Ovary (tissue), 9 donors: ENCODE data around the gene PACSIN2. TPM values are rescaled to one million over a fixed set of nuclear protein-coding genes. Genes with fewer than 3 reads are reported as not detected.

Experiments used
- DNase-seq, 5 donors: peaks; one replicate each; pipeline ENCODE4 v3.0.0-alpha.2; 2019 to 2020
- H3K27ac ChIP-seq, 2 donors: fragments of 200-600 bp; one replicate each; pipeline versions ENCODE4 v1.5.1 to v1.8.0; 2019 to 2022
- H3K27me3 ChIP-seq: fragments of 200-600 bp; one replicate; pipeline ENCODE4 v1.8.0; 2022
- H3K36me3 ChIP-seq: fragments of 200-600 bp; sonication (generic); one replicate; pipeline ENCODE4 v1.5.1; 2019
- H3K4me1 ChIP-seq: one replicate; pipeline ENCODE4 v1.8.1; 2013; ENCODE audit warnings: mild to moderate bottlenecking, moderate library complexity; ENCODE audit not compliant: insufficient read depth
- H3K4me3 ChIP-seq: fragments of 200-600 bp; sonication (generic); one replicate; pipeline ENCODE4 v1.5.1; 2017
- H3K9me3 ChIP-seq, 2 donors: fragments of 200-600 bp in 1 of 2; sonication (generic) in 1 of 2; one replicate each; pipeline versions ENCODE4 v1.5.1 to v1.8.1; 2013 to 2019; ENCODE audit warnings: mild to moderate bottlenecking in 1 of 2, moderate library complexity in 1 of 2
- EP300 ChIP-seq: sonication (generic); formaldehyde crosslinking; IDR thresholded peaks from one replicate; pipeline ENCODE4 v1.6.1; 2017; ENCODE audit warnings: antibody characterized with exemption
- POLR2A ChIP-seq: fragments of 450-650 bp; IDR thresholded peaks from one replicate; pipeline ENCODE4 v1.6.1; 2017; ENCODE audit warnings: antibody characterized with exemption, mild to moderate bottlenecking, moderate library complexity
- WGBS, 3 donors: extraction: QIAGEN DNeasy Blood & Tissue Kit in 1 of 3; methylation state at CpG; one replicate each; pipeline versions ENCODE4 v1.1.5 to v1.1.7; 2013 to 2017; 5-methylcytosine and 5-hydroxymethylcytosine counted together
- intact Hi-C, 4 donors: fragments of 100-400 bp; cut with DNase I; formaldehyde crosslinking; loops; one replicate each; pipeline versions ENCODE4 v1.11.0 to v1.15.1; 2022 to 2023
- polyA plus RNA-seq, 2 donors: library from polyadenylated mRNA; stranded (reverse); fragments of 200-250 nt in 1 of 2; fragments of 350-450 nt in 1 of 2; fragmentation: Illumina TruSeq in 1 of 2; extraction: RNeasy Lipid Tissue Mini Kit (QIAGEN cat#74804) in 1 of 2; gene quantifications; one replicate each; pipeline ENCODE4 v1.2.3, GENCODE V29; 2013 to 2014
- total RNA-seq, 7 donors: library from RNA; depleted of rRNA in 2 of 7; stranded (reverse); fragments of >200 nt in 2 of 7; fragmentation: NEBNext Ultra II Directional in 3 of 7; extraction: Animal tissue kit (Norgen Biotek cat#: 25700) in 3 of 7; gene quantifications; one replicate each; pipeline versions ENCODE4 v1.1.0 to v1.2.4, GENCODE V29; 2016 to 2023
- TF ChIP-seq, protein P1 (sequence below), 3 donors: fragments of 450-650 bp in 2 of 3; fragments of 200-600 bp in 1 of 3; IDR thresholded peaks; one replicate each; pipeline versions ENCODE4 v1.5.1 to v1.8.0; 2016 to 2022; ENCODE audit warnings: antibody characterized with exemption in 3 of 3, mild to moderate bottlenecking in 1 of 3
- donor health status: DM: no; HTN: no; CAD: no; lungs with moderate emphysema.
- donor health status: DM: no; HTN: no; CAD: no.
- donor health status: Bipolar disorder and iron deficiency.
- donor health status: DM: yes; HTN: yes; CAD: no.
- donor health status: DM: no; HTN: no; CAD: no.
- donor health status: DM: yes; HTN: yes; CAD: no.

PACSIN2 gene
- total and polyA plus RNA-seq, 9 donors, result 25.5 to 60.0 (median 48.0) TPM

DNA sequence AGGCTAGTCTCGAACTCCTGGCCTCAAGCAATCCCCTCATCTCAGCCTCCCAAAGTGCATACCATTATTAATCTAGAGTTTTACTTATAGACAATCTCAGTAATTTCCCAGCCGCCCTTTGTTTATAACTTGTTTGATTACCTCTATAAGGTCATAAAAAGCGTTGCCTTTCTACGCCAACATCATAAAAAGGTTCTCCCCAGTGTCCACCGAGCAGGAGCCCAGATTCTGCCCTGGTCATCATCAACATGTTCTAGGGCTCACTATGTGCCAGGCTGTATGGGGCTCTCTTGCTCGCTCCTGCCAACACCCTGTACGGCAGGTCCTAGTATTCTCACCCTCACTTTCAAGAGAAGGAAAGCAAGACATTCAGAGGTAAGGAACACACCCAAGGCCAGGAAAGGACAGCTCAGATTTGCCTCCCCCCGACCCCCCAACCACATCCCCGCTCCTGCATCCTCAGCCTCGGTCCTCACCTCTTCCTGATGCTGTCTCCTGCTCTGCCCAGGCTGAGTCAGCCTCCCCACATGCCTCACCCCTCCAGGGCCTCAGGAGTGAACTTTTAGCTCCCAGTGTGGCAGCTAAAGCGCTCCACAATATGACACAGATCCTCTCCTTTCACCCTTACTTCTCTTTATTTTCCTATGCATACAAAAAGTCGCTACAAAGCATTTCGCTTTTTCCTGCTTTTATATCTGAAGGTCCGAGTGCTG lies 172.1 kb downstream of the PACSIN2 start:
- Histone ChIP-seq H3K4me1 (no peaks in the 10 kb centered on the region), H3K27ac (no peak overlapping the region), H3K27me3 (no peaks in the 10 kb centered on the region), H3K9me3 (no peaks in the 10 kb centered on the region), H3K36me3 (no peaks in the 10 kb centered on the region), H3K4me3 (no peak overlapping the region)
- TF ChIP-seq, protein P1, sequence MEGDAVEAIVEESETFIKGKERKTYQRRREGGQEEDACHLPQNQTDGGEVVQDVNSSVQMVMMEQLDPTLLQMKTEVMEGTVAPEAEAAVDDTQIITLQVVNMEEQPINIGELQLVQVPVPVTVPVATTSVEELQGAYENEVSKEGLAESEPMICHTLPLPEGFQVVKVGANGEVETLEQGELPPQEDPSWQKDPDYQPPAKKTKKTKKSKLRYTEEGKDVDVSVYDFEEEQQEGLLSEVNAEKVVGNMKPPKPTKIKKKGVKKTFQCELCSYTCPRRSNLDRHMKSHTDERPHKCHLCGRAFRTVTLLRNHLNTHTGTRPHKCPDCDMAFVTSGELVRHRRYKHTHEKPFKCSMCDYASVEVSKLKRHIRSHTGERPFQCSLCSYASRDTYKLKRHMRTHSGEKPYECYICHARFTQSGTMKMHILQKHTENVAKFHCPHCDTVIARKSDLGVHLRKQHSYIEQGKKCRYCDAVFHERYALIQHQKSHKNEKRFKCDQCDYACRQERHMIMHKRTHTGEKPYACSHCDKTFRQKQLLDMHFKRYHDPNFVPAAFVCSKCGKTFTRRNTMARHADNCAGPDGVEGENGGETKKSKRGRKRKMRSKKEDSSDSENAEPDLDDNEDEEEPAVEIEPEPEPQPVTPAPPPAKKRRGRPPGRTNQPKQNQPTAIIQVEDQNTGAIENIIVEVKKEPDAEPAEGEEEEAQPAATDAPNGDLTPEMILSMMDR (IDR thresholded peaks at IDR 0.05), result no peak
- no peak for TF ChIP-seq EP300
- TF ChIP-seq POLR2A, result no peak
- peak in 1 of 5 donors; percentile 3 for DNase-seq
- intact Hi-C loops, result no loop called here
- 92 to 96% (median 92%) methylated on average over 14 of the region's 14 CpGs for WGBS, 3 donors

- no peaks in the 10 kb centered on the region for H3K9me3 ChIP-seq
- 55 to 84% (median 72%) methylated on average over 3 of the region's 3 CpGs for WGBS, 3 donors
- no peaks in the 10 kb centered on the region for H3K36me3 ChIP-seq
- H3K27ac ChIP-seq, result no peak overlapping the region
- no peaks in the 10 kb centered on the region for H3K27me3 ChIP-seq
- no peak overlapping the region for H3K4me3 ChIP-seq
- intact Hi-C loops, result no loop called here
- no peaks in the 10 kb centered on the region for H3K4me1 ChIP-seq
- TF ChIP-seq EP300 (no peak), POLR2A (no peak)
- TF ChIP-seq, protein P1 (IDR thresholded peaks at IDR 0.05), result no peak
- DNase-seq, result no peak
Observed at GRCh38 chr22:42841444-42841843, 173.5 kb downstream of the PACSIN2 start.

GRCh38 chr22:42837556-42837955 lies 177.4 kb downstream of the PACSIN2 start:
- intact Hi-C loops, result no loop called here
- no peaks in the 10 kb centered on the region for H3K27me3 ChIP-seq
- no peak for DNase-seq
- TF ChIP-seq POLR2A, result no peak
- TF ChIP-seq, protein P1 (IDR thresholded peaks at IDR 0.05), result no peak
- no peak for TF ChIP-seq EP300
- no peak overlapping the region for H3K27ac ChIP-seq
- no peak overlapping the region for H3K4me3 ChIP-seq
- H3K4me1 ChIP-seq, result no peaks in the 10 kb centered on the region
- H3K36me3 ChIP-seq, result no peaks in the 10 kb centered on the region
- 95% methylated on average over 4 of the region's 4 CpGs for WGBS, 3 donors
- no peaks in the 10 kb centered on the region for H3K9me3 ChIP-seq

DNA sequence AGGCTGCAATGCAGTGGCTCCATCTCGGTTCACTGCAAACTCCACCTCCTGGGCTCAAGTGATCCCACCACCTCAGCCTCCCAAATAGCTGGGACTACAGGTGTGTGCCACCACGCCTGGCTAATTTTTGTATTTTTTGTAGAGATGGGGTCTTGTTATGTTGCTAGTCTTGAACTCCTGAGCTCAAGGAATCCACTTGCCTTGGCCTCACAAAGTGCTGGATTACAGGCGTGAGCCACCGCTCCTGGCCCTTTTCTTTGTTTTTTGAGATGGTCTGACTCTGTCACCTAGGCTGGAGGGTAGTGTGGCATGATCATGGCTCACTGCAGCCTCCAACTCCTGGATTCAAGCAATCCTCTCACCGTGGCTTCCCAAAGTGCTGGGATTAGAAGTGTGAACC lies 178.9 kb downstream of the PACSIN2 start:
- DNase-seq, result no peak
- no peaks in the 10 kb centered on the region for H3K9me3 ChIP-seq
- no peak for TF ChIP-seq POLR2A
- no peak for TF ChIP-seq EP300
- TF ChIP-seq, protein P1 (IDR thresholded peaks at IDR 0.05), result no peak
- H3K4me3 ChIP-seq, result no peak overlapping the region
- WGBS, 3 donors, result 95 to 97% (median 97%) methylated on average over 5 of the region's 5 CpGs
- intact Hi-C loops, result no loop called here
- H3K27ac ChIP-seq, result no peak overlapping the region
- H3K27me3 ChIP-seq, result no peaks in the 10 kb centered on the region
- no peaks in the 10 kb centered on the region for H3K4me1 ChIP-seq
- no peaks in the 10 kb centered on the region for H3K36me3 ChIP-seq
